Measurements from ENCODE around the gene PTTG1IP.

Gene PTTG1IP

GRCh38 chr21:44894687-44895302 is 21.3 kb upstream of the PTTG1IP start:
- DNase-seq = no peak

- DNase-seq = no peak
Measured at GRCh38 chr21:44893948-44894656, 20.6 kb upstream of the PTTG1IP start.

DNA sequence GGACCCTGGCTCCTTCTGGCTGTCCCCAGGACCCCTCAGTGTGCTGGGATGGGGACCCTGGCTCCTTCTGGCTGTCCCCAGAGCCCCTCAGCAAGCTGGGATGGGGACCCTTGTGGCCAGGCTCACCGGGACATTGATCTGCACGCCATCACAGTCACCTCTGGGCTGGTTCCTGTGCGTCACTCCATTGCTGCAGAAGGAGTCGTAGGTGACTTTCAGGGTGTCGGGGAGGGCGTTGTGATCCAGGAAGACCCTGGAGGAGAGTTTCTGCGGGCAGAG is 19.7 kb upstream of the PTTG1IP start:
- DNase-seq = no peak

GRCh38 chr21:44892536-44893277 is 19.2 kb upstream of the PTTG1IP start:
- DNase-seq = peak; percentile 81

- no peak for DNase-seq
Measured at GRCh38 chr21:44892095-44892494, 18.6 kb upstream of the PTTG1IP start.

- no peak for DNase-seq
Measured at GRCh38 chr21:44891631-44892031, 18.1 kb upstream of the PTTG1IP start.

GRCh38 chr21:44890961-44891541 is 17.6 kb upstream of the PTTG1IP start:
- DNase-seq = no peak

DNA sequence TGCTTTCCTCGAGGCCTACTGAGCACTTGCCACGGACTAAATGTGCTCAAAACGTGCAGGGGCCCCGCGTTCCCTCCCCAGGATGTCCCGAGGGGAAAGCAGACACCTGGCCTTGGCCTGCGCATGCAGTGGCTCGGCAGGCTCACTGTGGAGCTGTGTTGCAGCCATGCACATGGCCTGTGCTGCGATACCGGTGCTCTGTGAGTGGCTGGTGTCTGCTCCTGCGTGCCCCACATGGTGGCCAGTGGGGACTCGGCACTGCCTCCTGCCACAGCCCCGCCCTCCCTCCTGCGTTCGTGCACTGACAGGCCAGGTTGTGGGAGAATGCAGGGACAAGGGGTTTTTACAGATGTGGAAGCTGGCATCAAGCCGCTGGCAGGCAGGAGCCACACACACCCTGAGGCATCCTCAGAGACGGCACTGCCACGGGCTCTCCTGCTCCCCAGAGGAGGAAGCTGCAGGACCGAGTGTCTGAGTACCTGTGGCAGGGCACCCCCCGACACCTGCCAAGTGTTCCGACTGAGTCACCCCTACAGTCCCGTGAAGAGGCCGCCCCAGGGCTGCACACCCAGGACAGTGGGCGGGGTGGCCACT is 16.9 kb upstream of the PTTG1IP start:
- DNase-seq = no peak

DNA sequence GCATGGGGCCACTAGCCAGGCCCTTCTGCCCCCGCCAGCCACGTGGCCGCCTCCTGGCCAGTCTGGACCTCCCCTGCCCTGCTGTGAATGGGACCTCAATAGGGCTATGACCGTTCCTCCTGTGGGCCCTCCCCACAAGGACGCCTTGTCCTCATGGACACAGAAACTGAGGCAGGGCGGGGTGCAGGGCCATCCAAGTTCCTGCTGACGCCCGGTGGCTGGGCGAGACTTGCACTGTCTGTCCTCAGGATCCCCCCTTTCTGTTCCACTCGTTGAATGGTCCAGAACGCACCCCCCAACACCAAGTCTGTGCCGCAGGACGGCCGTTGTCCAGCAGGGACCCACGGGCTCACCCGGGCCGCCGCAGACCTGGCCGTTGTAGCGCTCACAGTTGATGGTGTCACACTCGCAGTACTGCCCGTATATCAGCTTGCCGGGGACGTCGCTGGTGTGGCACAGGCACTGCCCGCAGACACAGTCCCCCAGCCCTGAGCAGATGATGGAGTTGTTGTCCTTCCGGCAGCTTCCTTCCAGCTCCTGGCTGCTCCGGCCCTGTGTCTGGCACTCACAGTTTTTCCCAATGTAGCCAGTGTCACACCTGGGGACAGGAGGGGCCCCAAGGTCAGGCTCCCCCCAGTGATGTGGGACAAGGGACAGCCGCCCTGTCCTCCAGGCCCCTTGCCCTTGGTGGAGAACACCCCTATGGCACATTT is 16.3 kb upstream of the PTTG1IP start:
- DNase-seq = no peak

DNA sequence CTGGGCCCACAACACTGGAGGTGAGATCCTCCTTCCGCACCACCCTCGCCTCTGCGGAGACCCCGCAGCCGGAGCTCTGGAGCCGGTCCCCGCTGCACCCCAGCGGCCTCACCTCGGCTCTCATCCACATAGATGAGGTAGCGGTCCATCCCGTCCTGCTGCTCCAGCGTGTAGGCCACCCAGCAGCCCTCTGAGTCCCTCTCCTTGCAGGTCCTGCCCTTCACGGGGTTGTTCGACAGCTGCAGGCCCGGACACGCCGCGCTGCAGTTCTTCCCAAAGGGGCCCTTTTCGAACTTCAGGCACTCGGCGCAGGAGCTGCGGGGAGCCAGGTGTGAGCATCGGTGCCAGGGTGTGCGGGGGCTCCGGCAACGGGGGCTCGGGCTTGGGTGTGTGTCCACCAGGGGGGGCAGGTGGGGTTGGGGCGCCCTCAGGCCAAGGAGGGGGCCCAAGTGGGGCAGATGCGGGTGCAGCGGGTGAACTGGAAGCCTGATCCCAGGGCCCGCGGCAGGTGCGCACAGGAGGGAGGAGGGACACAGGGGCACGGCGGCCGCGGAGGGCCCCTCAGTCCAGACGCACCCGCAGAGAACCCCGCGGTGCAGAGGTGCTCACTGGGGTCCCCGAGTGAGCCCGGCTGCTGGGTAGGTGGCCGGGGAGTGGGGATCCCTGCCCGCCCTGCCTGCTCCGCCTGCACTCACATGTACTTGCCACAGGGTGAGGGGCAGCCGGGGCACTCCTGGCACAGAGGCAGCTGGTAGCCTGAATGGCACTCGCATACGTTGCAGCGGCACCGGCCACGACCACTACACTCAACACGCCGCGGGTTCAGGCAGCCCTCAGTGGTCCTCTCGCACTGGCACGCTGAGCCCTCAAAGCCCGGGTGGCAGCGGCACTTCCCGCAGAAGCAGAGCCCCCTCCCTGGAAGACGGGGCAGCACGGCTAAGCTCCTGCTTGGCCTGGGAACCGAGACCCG is 15.4 kb upstream of the PTTG1IP start:
- DNase-seq = no peak

GRCh38 chr21:44887807-44888580 is 14.5 kb upstream of the PTTG1IP start:
- DNase-seq = no peak

GRCh38 chr21:44887126-44887806 is 13.8 kb upstream of the PTTG1IP start:
- no peak for DNase-seq

- DNase-seq = no peak
Measured at GRCh38 chr21:44886113-44887075, 12.9 kb upstream of the PTTG1IP start.

DNA sequence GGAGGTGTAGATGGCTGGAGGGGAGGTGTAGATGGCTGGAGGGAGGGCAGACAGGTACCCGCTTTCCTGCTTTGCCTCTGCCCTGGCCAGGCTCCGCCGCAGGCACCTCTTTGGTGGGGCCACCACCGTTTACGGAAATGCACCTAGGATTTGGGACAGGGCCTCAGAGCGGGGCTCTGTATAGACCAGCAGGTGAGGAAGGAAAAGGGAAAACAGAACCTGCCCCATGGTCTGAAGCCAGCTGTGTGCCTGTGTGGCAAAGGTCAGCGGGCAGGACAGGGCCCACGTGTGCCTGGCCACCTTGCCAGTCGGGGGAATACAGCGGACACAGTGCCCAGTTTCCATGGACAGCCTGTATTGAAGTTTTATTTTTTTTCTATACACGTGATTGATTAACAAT is 12.1 kb upstream of the PTTG1IP start:
- DNase-seq = no peak

DNA sequence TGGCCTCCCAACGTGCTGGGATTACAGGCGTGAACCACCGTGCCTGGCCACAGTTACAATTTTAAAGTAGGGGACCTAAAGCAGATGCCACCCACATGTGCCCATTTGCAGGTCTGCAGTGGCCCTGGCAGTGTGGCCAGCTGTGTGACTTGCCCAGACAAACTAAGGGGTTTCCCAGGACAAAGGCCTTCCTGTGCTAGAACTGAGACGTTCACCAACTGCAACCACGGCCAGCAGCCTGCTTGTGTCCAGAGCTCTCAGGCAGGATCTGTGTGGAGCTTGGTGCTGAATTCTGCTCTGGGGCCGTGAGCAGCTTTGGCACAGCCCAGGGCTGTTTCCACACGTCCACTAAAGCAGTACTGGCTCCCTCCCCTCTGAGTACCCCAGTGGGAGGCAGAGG is 10.6 kb upstream of the PTTG1IP start:
- DNase-seq = no peak

GRCh38 chr21:44883250-44883649 is 9.8 kb upstream of the PTTG1IP start:
- no peak for DNase-seq

GRCh38 chr21:44881198-44881872 is 7.8 kb upstream of the PTTG1IP start:
- DNase-seq = no peak

Data from suppressor macrophage treated with lipopolysaccharide for 4 hours (primary cell).